ENCODE data around the gene BET1.

BET1 gene

GRCh38 chr7:94011714-94012353 is 7.7 kb upstream of the BET1 start:
- no peak for DNase-seq

GRCh38 chr7:94008537-94008936 is 4.4 kb upstream of the BET1 start:
- DNase-seq, result no peak

- DNase-seq, result no peak
These were observed 1.6 kb upstream of the BET1 start for GRCh38 chr7:94005753-94006152.

DNA sequence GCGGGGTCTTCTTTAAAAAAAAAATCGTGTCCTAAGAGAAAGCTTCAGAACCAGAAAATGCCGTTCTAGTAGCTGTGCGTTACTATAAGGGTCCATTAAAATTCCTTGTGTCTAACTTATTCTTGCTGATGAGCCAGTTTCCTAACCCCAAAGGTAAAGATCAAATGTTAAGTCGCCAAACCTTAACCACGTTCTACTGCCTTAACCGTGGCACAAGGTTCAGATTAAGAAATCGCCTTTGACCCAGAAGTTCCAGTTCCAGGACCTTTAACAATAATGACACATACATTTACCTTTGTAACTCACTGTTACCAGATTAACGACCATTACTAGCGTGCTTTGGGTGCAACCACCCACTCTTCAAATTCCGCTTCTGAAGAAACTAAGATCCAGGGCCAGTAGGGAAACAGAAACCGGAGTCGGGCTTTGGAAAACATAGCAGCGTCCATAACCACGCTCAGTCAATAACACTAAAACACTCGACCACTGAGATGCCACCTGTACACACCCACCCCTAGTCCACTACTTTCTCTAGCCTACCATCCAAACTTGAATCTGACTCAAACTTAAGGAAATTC is 620 bp downstream of the BET1 start:
- DNase-seq, result peak; percentile 55

- no peak for DNase-seq
These were observed 2.8 kb downstream of the BET1 start for GRCh38 chr7:94001396-94001795.

GRCh38 chr7:93997868-93998267 is 6.3 kb downstream of the BET1 start:
- no peak for DNase-seq

DNA sequence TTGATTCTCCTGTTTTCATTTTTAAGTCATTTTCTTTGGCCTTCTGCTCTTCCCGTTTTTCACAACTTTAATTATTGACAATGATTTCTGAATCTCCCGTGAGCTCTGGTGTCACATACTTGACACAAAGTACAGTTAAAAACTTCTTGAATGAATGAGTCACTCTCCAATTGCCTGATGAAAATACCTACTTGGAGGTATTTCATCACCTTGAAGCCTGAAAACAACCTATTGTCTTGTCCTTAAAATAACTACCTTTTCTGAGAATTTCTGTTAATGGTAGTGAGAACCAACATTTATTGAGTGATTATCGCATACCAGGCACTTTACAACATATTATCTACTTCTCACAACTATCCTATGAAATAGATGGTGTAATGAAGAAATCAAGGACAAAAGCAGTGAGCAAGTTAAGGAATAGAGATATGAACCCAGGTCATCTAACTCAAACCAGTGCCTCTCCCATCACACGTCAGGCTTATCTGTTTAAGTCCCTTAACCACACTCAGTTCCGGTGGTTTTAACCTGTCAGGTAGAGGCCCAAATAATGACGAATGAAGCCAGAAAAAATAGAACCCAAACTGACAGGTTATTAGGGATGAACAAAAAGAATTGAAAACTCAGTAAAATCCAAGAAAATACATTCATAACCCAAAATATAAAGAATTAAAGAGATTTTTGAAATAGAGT is 11.6 kb downstream of the BET1 start:
- DNase-seq, result no peak

- no peak for DNase-seq
These were observed 16.9 kb downstream of the BET1 start for GRCh38 chr7:93987297-93987696.

- DNase-seq, result no peak
These were observed 19.1 kb downstream of the BET1 start for GRCh38 chr7:93985101-93985500.

GRCh38 chr7:93984024-93984423 is 20.1 kb downstream of the BET1 start:
- no peak for DNase-seq

- peak; percentile 8 for DNase-seq
These were observed 22.7 kb downstream of the BET1 start for GRCh38 chr7:93981480-93981874.

GRCh38 chr7:93980744-93981479 is 23.2 kb downstream of the BET1 start:
- DNase-seq, result no peak

- peak; percentile 19 for DNase-seq
These were observed 26.8 kb downstream of the BET1 start for GRCh38 chr7:93977211-93977950.

GRCh38 chr7:93973134-93973533 is 31.0 kb downstream of the BET1 start:
- DNase-seq, result no peak

- DNase-seq, result no peak
These were observed 32.0 kb downstream of the BET1 start for GRCh38 chr7:93972029-93972725.

- DNase-seq, result no peak
These were observed 35.1 kb downstream of the BET1 start for GRCh38 chr7:93968911-93969620.

DNA sequence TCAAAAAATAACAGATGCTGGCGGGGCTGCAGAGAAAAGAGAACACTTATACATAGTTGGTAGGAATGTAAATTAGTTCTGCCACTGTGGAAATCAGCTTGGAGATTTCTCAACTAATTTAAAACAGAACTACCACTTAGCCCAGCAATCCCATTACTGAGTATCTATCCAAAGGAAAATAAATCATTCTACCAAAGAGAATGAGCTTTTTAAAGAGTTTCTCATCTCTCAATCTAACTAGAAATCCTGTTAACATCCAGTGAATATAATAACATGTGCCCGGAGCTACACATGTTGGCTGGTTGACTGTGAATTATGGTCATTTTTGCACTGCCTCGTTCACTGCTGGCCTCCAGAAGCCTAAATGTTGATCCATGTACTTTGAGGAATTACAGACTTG is 39.3 kb downstream of the BET1 start:
- no peak for DNase-seq

DNA sequence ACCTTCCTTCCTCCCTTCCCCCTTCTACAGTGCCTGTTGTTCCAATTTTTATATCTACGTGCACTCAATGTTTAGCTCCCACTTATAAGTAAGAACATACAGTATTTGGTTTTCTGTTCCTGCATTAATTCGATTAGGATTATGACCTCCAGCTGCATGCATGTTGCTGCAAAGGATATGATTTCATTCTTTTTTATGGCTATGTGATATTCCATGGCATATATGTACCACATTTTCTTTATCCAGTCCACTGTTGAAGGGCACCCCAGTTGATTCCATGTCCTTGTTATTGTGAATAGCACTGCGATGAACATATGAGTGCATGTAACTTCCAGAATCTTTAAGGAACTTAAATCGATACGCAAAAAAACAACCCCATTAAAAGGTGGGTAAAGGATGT is 39.9 kb downstream of the BET1 start:
- no peak for DNase-seq

- no peak for DNase-seq
These were observed 43.2 kb downstream of the BET1 start for GRCh38 chr7:93960986-93961385.

GRCh38 chr7:93958651-93959050 is 45.5 kb downstream of the BET1 start:
- DNase-seq, result no peak

GRCh38 chr7:93958216-93958615 is 45.9 kb downstream of the BET1 start:
- DNase-seq, result peak; percentile 30

- DNase-seq, result no peak
These were observed 46.4 kb downstream of the BET1 start for GRCh38 chr7:93957767-93958166.

All from NCI-H69 (cell line).